Stimulated activated CD4-positive, alpha-beta T cell treated with anti-CD3 and anti-CD28 coated beads, Interleukin-15, amount 100 ng/mL, for 48 hours (primary cell): Measurements from ENCODE around the gene DENND6B.

Source experiments
- DNase-seq, 2 donors: peaks; one replicate each; pipeline ENCODE4 v3.0.0-alpha.2; 2020; ENCODE audit warnings: low read depth in 2 of 2

Gene DENND6B

GRCh38 chr22:50271519-50271970, 55.3 kb downstream of the DENND6B start:
- no peak for DNase-seq

GRCh38 chr22:50270666-50271394, 56.0 kb downstream of the DENND6B start:
- no peak for DNase-seq

GRCh38 chr22:50269970-50270665, 56.7 kb downstream of the DENND6B start, which contains the start of gene MAPK11:
Gene MAPK11 (minus strand): TSS chr22:50270380. CDS start chr22:50270292, 88 bp downstream.
- DNase-seq: peak in 1 of 2 donors; percentile 57

- no peak for DNase-seq
Measured at GRCh38 chr22:50269573-50269969, 57.2 kb downstream of the DENND6B start.

- DNase-seq: no peak
Measured at GRCh38 chr22:50268655-50269113, 58.1 kb downstream of the DENND6B start.

- peak in 1 of 2 donors; percentile 50 for DNase-seq
Measured at GRCh38 chr22:50267591-50268390, 59.0 kb downstream of the DENND6B start.

- no peak for DNase-seq
Measured at GRCh38 chr22:50266994-50267393, 59.8 kb downstream of the DENND6B start.

GRCh38 chr22:50264946-50265669, 61.7 kb downstream of the DENND6B start:
- DNase-seq: no peak

- DNase-seq: no peak
Measured at GRCh38 chr22:50264104-50264745, 62.6 kb downstream of the DENND6B start.

GRCh38 chr22:50262973-50263617, 63.7 kb downstream of the DENND6B start:
- DNase-seq: no peak

GRCh38 chr22:50262460-50262911, 64.3 kb downstream of the DENND6B start:
- no peak for DNase-seq

- no peak for DNase-seq
Measured at GRCh38 chr22:50261615-50262459, 65.0 kb downstream of the DENND6B start, which contains the start of gene MAPK12. Gene MAPK12 (minus strand): TSS chr22:50261683. CDS start chr22:50261509, 174 bp downstream.

GRCh38 chr22:50260801-50261614, 65.8 kb downstream of the DENND6B start:
- no peak for DNase-seq

GRCh38 chr22:50260434-50260800, 66.4 kb downstream of the DENND6B start:
- no peak for DNase-seq

- no peak for DNase-seq
Measured at GRCh38 chr22:50259302-50259701, 67.5 kb downstream of the DENND6B start.
